H9 (cell line): ENCODE results near the gene TBC1D22A. TPM values are rescaled to one million over a fixed set of nuclear protein-coding genes. Genes with fewer than 3 reads are reported as not detected.

ENCODE experiments used
- DNase-seq: peaks from one replicate; pipeline ENCODE4 v3.0.0-alpha.2; 2017
- H2AFZ ChIP-seq: one replicate; pipeline ENCODE4 v1.6.1; 2013; ENCODE audit warnings: mild to moderate bottlenecking, low read length, control low read depth, moderate library complexity
- H2AK5ac ChIP-seq: 2 replicates; pipeline ENCODE4 v1.6.1; 2013; ENCODE audit warnings: low read length, control low read depth, mixed read lengths; ENCODE audit not compliant: insufficient read length
- H2BK120ac ChIP-seq: one replicate; pipeline ENCODE4 v1.6.1; 2013; ENCODE audit warnings: low read depth, mild to moderate bottlenecking, low read length, control low read depth, inconsistent platforms; ENCODE audit not compliant: poor library complexity, severe bottlenecking
- H2BK12ac ChIP-seq: 2 replicates; pipeline ENCODE4 v1.6.1; 2013; ENCODE audit warnings: low read length, control low read depth, mixed read lengths, low read depth; ENCODE audit not compliant: insufficient read length
- H2BK15ac ChIP-seq: 2 replicates; pipeline ENCODE4 v1.6.1; 2013; ENCODE audit warnings: low read depth, low read length, control low read depth
- H2BK20ac ChIP-seq: one replicate; pipeline ENCODE4 v1.6.1; 2013; ENCODE audit warnings: low read depth, mild to moderate bottlenecking, low read length, control low read depth, inconsistent platforms; ENCODE audit not compliant: poor library complexity, severe bottlenecking
- H2BK5ac ChIP-seq: 2 replicates; pipeline ENCODE4 v1.6.1; 2013; ENCODE audit warnings: low read length, control low read depth, mixed read lengths; ENCODE audit not compliant: insufficient read length
- H3K14ac ChIP-seq: 2 replicates; pipeline ENCODE4 v1.6.1; 2013; ENCODE audit warnings: low read length, control low read depth; ENCODE audit not compliant: insufficient read depth
- H3K18ac ChIP-seq: 2 replicates; pipeline ENCODE4 v1.6.1; 2013; ENCODE audit warnings: low read depth, mild to moderate bottlenecking, mixed read lengths, low read length, control low read depth; ENCODE audit not compliant: insufficient read length
- H3K23ac ChIP-seq: 2 replicates; pipeline ENCODE4 v1.6.1; 2013; ENCODE audit warnings: low read length, control low read depth, mixed read lengths, low read depth; ENCODE audit not compliant: insufficient read length
- H3K23me2 ChIP-seq: 2 replicates; pipeline ENCODE4 v1.6.1; 2013; ENCODE audit warnings: low read depth, mild to moderate bottlenecking, mixed read lengths, low read length, control low read depth; ENCODE audit not compliant: insufficient read length, poor library complexity, severe bottlenecking
- H3K27ac ChIP-seq: 2 replicates; pipeline ENCODE4 v1.5.1; 2013; ENCODE audit warnings: low read length, control low read depth, mixed read lengths, low read depth; ENCODE audit not compliant: insufficient read length
- H3K27me3 ChIP-seq: 2 replicates; pipeline ENCODE4 v1.6.1; 2013; ENCODE audit warnings: low read length, control low read depth, inconsistent platforms; ENCODE audit not compliant: insufficient read depth
- H3K4ac ChIP-seq: 2 replicates; pipeline ENCODE4 v1.6.1; 2013; ENCODE audit warnings: low read depth, mild to moderate bottlenecking, control low read depth, inconsistent platforms, low read length, moderate library complexity
- H3K4me1 ChIP-seq: 2 replicates; pipeline ENCODE4 v1.6.1; 2013; ENCODE audit warnings: low read length, control low read depth, inconsistent platforms; ENCODE audit not compliant: insufficient read depth
- H3K4me2 ChIP-seq: 2 replicates; pipeline ENCODE4 v1.6.1; 2013; ENCODE audit warnings: low read length, control low read depth, mixed read lengths; ENCODE audit not compliant: insufficient read length, insufficient read depth
- H3K56ac ChIP-seq: 2 replicates; pipeline ENCODE4 v1.6.1; 2013; ENCODE audit warnings: low read depth, mild to moderate bottlenecking, mixed read lengths, low read length, control low read depth; ENCODE audit not compliant: insufficient read length
- H3K79me1 ChIP-seq: 2 replicates; pipeline ENCODE4 v1.6.1; 2013; ENCODE audit warnings: low read depth, mild to moderate bottlenecking, moderate library complexity, low read length, control low read depth, inconsistent platforms; ENCODE audit not compliant: insufficient read depth, poor library complexity, severe bottlenecking
- H3K79me2 ChIP-seq: 2 replicates; pipeline ENCODE4 v1.6.1; 2013; ENCODE audit warnings: low read length, control low read depth, inconsistent platforms; ENCODE audit not compliant: insufficient read depth
- H3K9ac ChIP-seq: 2 replicates; pipeline ENCODE4 v1.6.1; 2013; ENCODE audit warnings: low read length, control low read depth, mixed read lengths; ENCODE audit not compliant: insufficient read length; ENCODE audit errors: extremely low read depth
- H3K9me3 ChIP-seq: one replicate; pipeline ENCODE4 v1.6.1; 2013; ENCODE audit warnings: low read depth, low read length, inconsistent platforms; ENCODE audit not compliant: control insufficient read depth
- H3T11ph ChIP-seq: one replicate; pipeline ENCODE4 v1.6.1; 2013; ENCODE audit warnings: mild to moderate bottlenecking, low read length, control low read depth, inconsistent platforms
- H4K20me1 ChIP-seq: one replicate; pipeline ENCODE4 v1.6.1; 2013; ENCODE audit not compliant: control insufficient read depth, insufficient read length, insufficient read depth
- H4K5ac ChIP-seq: 2 replicates; pipeline ENCODE4 v1.6.1; 2013; ENCODE audit warnings: low read depth, mild to moderate bottlenecking, mixed read lengths, low read length, control low read depth; ENCODE audit not compliant: insufficient read length
- H4K8ac ChIP-seq: replicated peaks from 2 replicates; pipeline ENCODE4 v1.6.1; 2013; ENCODE audit warnings: low read length, control low read depth, mixed read lengths, low read depth; ENCODE audit not compliant: insufficient read length
- H4K91ac ChIP-seq: 2 replicates; pipeline ENCODE4 v1.6.1; 2013; ENCODE audit warnings: low read depth, mild to moderate bottlenecking, moderate library complexity, mixed read lengths, low read length, control low read depth; ENCODE audit not compliant: insufficient read length
- H3K27ac Mint-ChIP-seq, 3 experiments: 2 replicates in 2 of 3; 3 replicates in 1 of 3; pipeline ENCODE4 v1.8.0; 2020 to 2021; ENCODE audit warnings: mixed read lengths in 3 of 3, mild to moderate bottlenecking in 1 of 3, moderate library complexity in 1 of 3
- H3K27me3 Mint-ChIP-seq: 2 replicates; pipeline ENCODE4 v1.8.0; 2021; ENCODE audit warnings: low read depth, mild to moderate bottlenecking, moderate library complexity, mixed read lengths
- H3K36me3 Mint-ChIP-seq, 3 experiments: 2 replicates in 2 of 3; 3 replicates in 1 of 3; pipeline ENCODE4 v1.8.0; 2020 to 2021; ENCODE audit warnings: low read depth in 3 of 3, mixed read lengths in 3 of 3; ENCODE audit not compliant: insufficient read depth in 1 of 3
- H3K4me1 Mint-ChIP-seq, 2 experiments: 2 replicates each; pipeline ENCODE4 v1.8.0; 2020; ENCODE audit warnings: mixed read lengths in 2 of 2
- H3K4me3 Mint-ChIP-seq, 2 experiments: 2 replicates in 1 of 2; 3 replicates in 1 of 2; pipeline ENCODE4 v1.8.0; 2020 to 2021; ENCODE audit warnings: mild to moderate bottlenecking in 2 of 2, mixed read lengths in 2 of 2, moderate library complexity in 1 of 2
- H3K9me3 Mint-ChIP-seq, 2 experiments: 2 replicates in 1 of 2; 3 replicates in 1 of 2; pipeline ENCODE4 v1.8.0; 2020; ENCODE audit warnings: mild to moderate bottlenecking in 2 of 2, mixed read lengths in 2 of 2, moderate library complexity in 1 of 2
- WGBS: extraction: QIAGEN DNeasy Blood & Tissue Kit; methylation state at CpG from one replicate; pipeline ENCODE4 v1.1.7; 2013; ENCODE audit warnings: missing lambda C conversion rate, low lambda C conversion rate, mixed read lengths; ENCODE audit not compliant: insufficient read length; ENCODE audit errors: extremely low coverage; 5-methylcytosine and 5-hydroxymethylcytosine counted together
- total RNA-seq: library from RNA; stranded (reverse); gene quantifications from 2 replicates; pipeline ENCODE4 v1.2.1, GENCODE V29; 2021
- TF ChIP-seq, protein P1 (sequence below): fragments of 200-600 bp; sonication (generic); conservative IDR thresholded peaks from 3 replicates; pipeline ENCODE4 v1.8.0; 2021; ENCODE audit warnings: antibody characterized with exemption, mild to moderate bottlenecking

Gene TBC1D22A
- total RNA-seq, 1 experiment from 2014 or later: 20.8 TPM

DNA sequence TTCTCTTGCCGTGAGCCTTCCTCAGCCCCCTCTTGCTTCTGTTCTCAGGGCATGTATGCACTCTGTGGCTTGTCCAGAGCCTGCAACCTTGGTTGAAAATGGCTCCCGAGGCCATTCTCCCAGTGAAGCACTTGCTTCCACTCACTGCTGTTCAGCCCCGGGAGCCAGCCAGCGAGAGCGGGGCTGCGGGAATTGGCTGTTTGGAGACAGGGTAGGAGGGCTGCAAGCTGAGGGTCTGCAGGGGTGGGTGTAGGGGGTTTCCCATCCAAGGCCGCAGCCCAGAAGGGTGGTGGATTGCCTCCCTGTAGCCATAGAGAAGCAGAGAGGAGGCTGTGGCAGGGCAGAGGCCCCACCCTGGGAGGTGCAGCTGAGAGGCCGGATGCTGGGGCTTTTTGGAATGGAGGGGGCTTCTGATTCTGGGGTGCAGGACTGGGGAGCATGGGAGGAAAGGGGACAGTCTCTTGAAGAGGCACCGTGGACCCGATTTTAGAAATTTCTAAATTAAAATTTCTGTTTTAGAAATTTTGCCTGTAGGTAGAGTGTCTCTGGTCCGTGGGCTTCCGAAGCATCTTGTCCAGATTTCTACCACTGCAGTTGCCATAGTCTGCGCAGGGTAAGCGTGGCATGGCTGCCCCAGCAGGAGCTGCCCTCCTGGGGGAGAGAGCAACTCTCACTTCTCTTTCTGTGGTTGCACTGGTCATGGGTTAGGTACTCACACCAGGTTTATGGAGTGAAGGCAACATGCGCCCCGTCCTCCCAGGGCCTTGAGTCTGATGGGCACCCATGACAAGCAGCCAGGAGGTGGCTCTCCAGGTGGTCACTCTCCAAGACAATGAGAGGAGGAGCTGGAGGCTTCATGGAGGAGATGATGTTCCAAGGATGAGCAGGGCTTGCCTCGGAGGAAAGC, 100.2 kb downstream of the TBC1D22A start:
- Mint-ChIP-seq H3K4me3 (no peak overlapping the region), H3K4me1 (peaks cover 19 to 27% of the 10 kb centered on the region in 2 experiments), H3K27me3 (no peaks in the 10 kb centered on the region), H3K36me3 (peaks cover 5 to 12% (median 9%) of the 10 kb centered on the region in 3 experiments; a peak in 4 of 7 replicates), H3K27ac (0 out of 7 replicates have a peak overlapping the region, but pooled peaks of 1 of the 3 experiments have one; percentile 2), H3K9me3 (peaks cover 4 to 13% of the 10 kb centered on the region in 2 experiments)
- no peak overlapping the region for H2BK12ac ChIP-seq
- H2BK15ac ChIP-seq: no peak overlapping the region
- H3K79me1 ChIP-seq: peaks cover 4% of the 10 kb centered on the region
- H3K27me3 ChIP-seq: no peaks in the 10 kb centered on the region
- no CpG with 5 or more reads among the region's 17 CpGs for WGBS
- DNase-seq: no peak
- H3K9ac ChIP-seq: no peak overlapping the region
- H3K18ac ChIP-seq: no peak overlapping the region
- no peaks in the 10 kb centered on the region for H3K9me3 ChIP-seq
- H2BK120ac ChIP-seq: no peak overlapping the region
- H3K4me2 ChIP-seq: no peak overlapping the region
- H2BK20ac ChIP-seq: no peak overlapping the region
- H2BK5ac ChIP-seq: no peak overlapping the region
- H2AK5ac ChIP-seq: no peak overlapping the region
- H3K79me2 ChIP-seq: no peaks in the 10 kb centered on the region; the same call in 1 of the 2 replicates
- no peak overlapping the region for H3K27ac ChIP-seq
- H3K4ac ChIP-seq: no peak overlapping the region
- H2AFZ ChIP-seq: no peak overlapping the region
- H3K14ac ChIP-seq: no peak overlapping the region
- no peaks in the 10 kb centered on the region for H3K23me2 ChIP-seq
- H4K5ac ChIP-seq: no peak overlapping the region
- no peak overlapping the region for H3T11ph ChIP-seq
- no peak overlapping the region for H3K56ac ChIP-seq
- H3K4me1 ChIP-seq: no peaks in the 10 kb centered on the region; the same call in 1 of the 2 replicates
- H4K8ac ChIP-seq: no peak overlapping the region
- no peak overlapping the region for H3K23ac ChIP-seq
- TF ChIP-seq, protein P1, sequence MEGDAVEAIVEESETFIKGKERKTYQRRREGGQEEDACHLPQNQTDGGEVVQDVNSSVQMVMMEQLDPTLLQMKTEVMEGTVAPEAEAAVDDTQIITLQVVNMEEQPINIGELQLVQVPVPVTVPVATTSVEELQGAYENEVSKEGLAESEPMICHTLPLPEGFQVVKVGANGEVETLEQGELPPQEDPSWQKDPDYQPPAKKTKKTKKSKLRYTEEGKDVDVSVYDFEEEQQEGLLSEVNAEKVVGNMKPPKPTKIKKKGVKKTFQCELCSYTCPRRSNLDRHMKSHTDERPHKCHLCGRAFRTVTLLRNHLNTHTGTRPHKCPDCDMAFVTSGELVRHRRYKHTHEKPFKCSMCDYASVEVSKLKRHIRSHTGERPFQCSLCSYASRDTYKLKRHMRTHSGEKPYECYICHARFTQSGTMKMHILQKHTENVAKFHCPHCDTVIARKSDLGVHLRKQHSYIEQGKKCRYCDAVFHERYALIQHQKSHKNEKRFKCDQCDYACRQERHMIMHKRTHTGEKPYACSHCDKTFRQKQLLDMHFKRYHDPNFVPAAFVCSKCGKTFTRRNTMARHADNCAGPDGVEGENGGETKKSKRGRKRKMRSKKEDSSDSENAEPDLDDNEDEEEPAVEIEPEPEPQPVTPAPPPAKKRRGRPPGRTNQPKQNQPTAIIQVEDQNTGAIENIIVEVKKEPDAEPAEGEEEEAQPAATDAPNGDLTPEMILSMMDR: no peak
- no peaks in the 10 kb centered on the region for H4K20me1 ChIP-seq
- H4K91ac ChIP-seq: no peak overlapping the region
